GM10248 (cell line): ENCODE results near the gene KSR1.
"Not testable (repeated sequence)": the region's sequence is repeated elsewhere in the genome, so short reads cannot be mapped to it uniquely, and the experiment has no call there.

Source experiments
- CTCF ChIA-PET: fragments of 300-600 bp; sonication (Branson Sonifier 250); formaldehyde crosslinking; extraction: SDS; loops from one replicate; lab custom pipeline; 2021; ENCODE audit warnings: antibody characterized with exemption; lab: Yijun Ruan, JAX
- POLR2A ChIA-PET: fragments of 350-650 bp; sonication (Branson Sonifier 250); formaldehyde crosslinking; extraction: SDS; loops from one replicate; lab custom pipeline; 2020; ENCODE audit warnings: antibody characterized with exemption; lab: Yijun Ruan, JAX
- DNase-seq: peaks from one replicate; pipeline ENCODE4 v3.0.0; 2012; ENCODE audit errors: extremely low spot score
- TF ChIP-seq, protein P1 (sequence below): IDR thresholded peaks from 2 replicates; pipeline ENCODE4 v1.5.1; 2012; ENCODE audit warnings: mild to moderate bottlenecking, low read depth; ENCODE audit errors: extremely low read depth, missing control alignments, control extremely low read depth

KSR1 gene

DNA sequence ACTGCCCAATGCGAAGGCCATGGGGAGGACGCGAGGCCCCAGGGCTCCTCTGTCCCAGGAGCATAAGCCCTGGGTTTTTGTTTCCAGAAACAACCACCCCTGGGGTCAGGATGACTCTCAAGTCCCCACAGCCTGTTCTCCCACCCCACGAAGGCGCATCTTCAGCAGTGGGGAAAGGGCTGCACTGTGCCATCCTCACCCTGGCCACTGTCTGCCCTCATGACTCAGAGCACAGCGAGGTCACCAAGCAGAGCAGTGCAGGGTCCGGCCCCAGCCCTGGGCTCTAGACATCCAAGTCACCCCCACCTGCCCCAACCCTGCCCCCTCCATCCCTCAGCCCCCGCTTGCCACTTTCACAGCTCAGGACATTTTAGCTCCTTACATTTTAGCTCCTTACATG, 22.7 kb upstream of the KSR1 start:
- TF ChIP-seq, protein P1, sequence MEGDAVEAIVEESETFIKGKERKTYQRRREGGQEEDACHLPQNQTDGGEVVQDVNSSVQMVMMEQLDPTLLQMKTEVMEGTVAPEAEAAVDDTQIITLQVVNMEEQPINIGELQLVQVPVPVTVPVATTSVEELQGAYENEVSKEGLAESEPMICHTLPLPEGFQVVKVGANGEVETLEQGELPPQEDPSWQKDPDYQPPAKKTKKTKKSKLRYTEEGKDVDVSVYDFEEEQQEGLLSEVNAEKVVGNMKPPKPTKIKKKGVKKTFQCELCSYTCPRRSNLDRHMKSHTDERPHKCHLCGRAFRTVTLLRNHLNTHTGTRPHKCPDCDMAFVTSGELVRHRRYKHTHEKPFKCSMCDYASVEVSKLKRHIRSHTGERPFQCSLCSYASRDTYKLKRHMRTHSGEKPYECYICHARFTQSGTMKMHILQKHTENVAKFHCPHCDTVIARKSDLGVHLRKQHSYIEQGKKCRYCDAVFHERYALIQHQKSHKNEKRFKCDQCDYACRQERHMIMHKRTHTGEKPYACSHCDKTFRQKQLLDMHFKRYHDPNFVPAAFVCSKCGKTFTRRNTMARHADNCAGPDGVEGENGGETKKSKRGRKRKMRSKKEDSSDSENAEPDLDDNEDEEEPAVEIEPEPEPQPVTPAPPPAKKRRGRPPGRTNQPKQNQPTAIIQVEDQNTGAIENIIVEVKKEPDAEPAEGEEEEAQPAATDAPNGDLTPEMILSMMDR: no peak
- ChIA-PET CTCF (interaction anchor here (0.9 to 1.3 kb wide), 3 partner anchors 10 to 167 kb away, joined by 3 read pairs; no protein-coding TSS in a partner anchor), POLR2A (no interaction called here)
- DNase-seq: no peak

- POLR2A ChIA-PET, DNase-seq: not testable (repeated sequence)
- CTCF ChIA-PET: interaction anchor here (2.5 kb wide), 1 partner anchor 165 kb away, joined by 7 read pairs; no protein-coding TSS in a partner anchor
These were observed 20.7 kb upstream of the KSR1 start for GRCh38 chr17:27435431-27436070.

GRCh38 chr17:27438348-27438998, 17.8 kb upstream of the KSR1 start:
- POLR2A ChIA-PET: interaction anchor here (0.7 kb wide), 1 partner anchor 8 kb away, joined by 6 read pairs; no protein-coding TSS in a partner anchor
- TF ChIP-seq, protein P1: no peak
- DNase-seq: no peak
- CTCF ChIA-PET: interaction anchor here (1.0 to 1.3 kb wide), 2 partner anchors 17 to 216 kb away, joined by 3 to 4 read pairs; no protein-coding TSS in a partner anchor

DNA sequence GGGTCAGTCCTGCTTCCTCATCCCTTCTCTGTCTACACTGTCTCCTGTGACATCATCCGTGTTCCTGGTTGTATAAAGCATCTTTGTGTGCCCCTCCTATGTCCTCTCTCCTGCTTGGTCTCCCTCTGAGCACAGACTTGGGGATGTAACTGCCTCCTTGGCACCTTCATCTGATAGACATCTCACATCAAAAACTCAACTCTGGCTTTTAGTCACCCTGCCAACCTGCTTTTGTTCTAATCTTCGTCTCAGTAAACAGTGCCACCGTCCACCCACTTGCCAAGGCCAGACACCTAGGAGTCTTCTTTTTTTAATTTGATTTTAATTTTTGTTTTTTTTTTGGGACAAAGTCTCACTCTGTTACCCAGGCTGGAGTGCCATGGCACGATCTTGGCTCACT, 16.9 kb upstream of the KSR1 start:
- ChIA-PET POLR2A (no interaction called here), CTCF (no interaction called here)
- DNase-seq: no peak
- TF ChIP-seq, protein P1: no peak

DNA sequence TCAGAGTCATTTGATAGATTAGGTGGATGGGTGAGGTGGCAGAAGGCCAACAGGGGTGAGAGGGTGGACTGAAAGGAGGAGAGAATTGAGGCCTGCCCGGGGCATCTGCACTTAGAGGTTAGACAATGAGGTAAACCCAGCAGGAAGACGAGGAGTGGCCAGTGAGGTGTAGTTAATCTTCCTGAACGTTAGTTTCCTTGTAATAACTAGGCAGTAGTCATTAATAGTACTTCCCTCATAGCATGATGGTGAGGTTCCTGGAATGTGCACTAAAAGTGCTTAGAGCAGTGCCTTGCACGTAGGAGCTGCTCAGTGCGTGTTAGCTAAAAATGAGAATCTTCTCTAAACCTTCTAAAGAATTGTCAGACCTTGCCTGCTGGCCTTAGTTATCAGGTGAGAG, 13.5 kb upstream of the KSR1 start:
- POLR2A ChIA-PET: no interaction called here
- TF ChIP-seq, protein P1: no peak
- DNase-seq: no peak
- CTCF ChIA-PET: interaction anchor here (1.2 to 1.6 kb wide), 2 partner anchors 13 to 157 kb away, joined by 4 to 5 read pairs; partner anchors contain the start of gene KSR1

GRCh38 chr17:27443491-27443890, 12.8 kb upstream of the KSR1 start:
- CTCF ChIA-PET: interaction anchor here (1.2 kb wide), 2 partner anchors 10 to 157 kb away, joined by 3 to 5 read pairs; no protein-coding TSS in a partner anchor
- TF ChIP-seq, protein P1: no peak
- POLR2A ChIA-PET: no interaction called here
- DNase-seq: no peak

GRCh38 chr17:27445971-27446370, 10.3 kb upstream of the KSR1 start:
- ChIA-PET POLR2A (no interaction called here), CTCF (interaction anchor here (1.2 kb wide), 1 partner anchor 154 kb away, joined by 3 read pairs; no protein-coding TSS in a partner anchor)
- TF ChIP-seq, protein P1: no peak
- no peak for DNase-seq
